Astrocyte (in vitro differentiated cells and primary cell): ENCODE results near the gene SF3B3. TPM values are rescaled to one million over a fixed set of nuclear protein-coding genes. Genes with fewer than 3 reads are reported as not detected.
A peak's percentile ranks its signal among the peaks of the same experiment; 100 is the strongest.

Experiments used
- DNase-seq: peaks from one replicate; pipeline ENCODE4 v3.0.0-alpha.2; 2010; ENCODE audit warnings: low read depth
- FAIRE-seq: peaks from 2 replicates; lab custom pipeline; 2011; peaks lifted over from hg19 to GRCh38; lab: Jason Lieb, UNC
- H2AFZ ChIP-seq: 2 replicates; pipeline ENCODE4 v1.6.0; 2012; ENCODE audit warnings: low read depth, low read length, inconsistent platforms
- H3K27ac ChIP-seq: 2 replicates; pipeline ENCODE4 v1.5.1; 2011; ENCODE audit warnings: low read depth, low read length, inconsistent platforms
- H3K27me3 ChIP-seq: 2 replicates; pipeline ENCODE4 v1.6.0; 2011; ENCODE audit warnings: low read length, inconsistent platforms; ENCODE audit not compliant: insufficient read depth
- H3K36me3 ChIP-seq: 2 replicates; pipeline ENCODE4 v1.5.1; 2011; ENCODE audit warnings: low read length, inconsistent platforms; ENCODE audit not compliant: insufficient read depth
- H3K4me1 ChIP-seq: 2 replicates; pipeline ENCODE4 v1.5.1; 2011; ENCODE audit warnings: low read length, inconsistent platforms; ENCODE audit not compliant: insufficient read depth
- H3K4me2 ChIP-seq: 2 replicates; pipeline ENCODE4 v1.6.0; 2012; ENCODE audit warnings: low read length, inconsistent platforms
- H3K4me3 ChIP-seq: 2 replicates; pipeline ENCODE4 v1.5.1; 2011; ENCODE audit warnings: low read depth, mild to moderate bottlenecking, low read length, inconsistent platforms; ENCODE audit not compliant: insufficient read depth
- H3K79me2 ChIP-seq: 2 replicates; pipeline ENCODE4 v1.6.0; 2012; ENCODE audit warnings: mild to moderate bottlenecking, low read length, inconsistent platforms; ENCODE audit not compliant: insufficient read depth
- H3K9ac ChIP-seq: 2 replicates; pipeline ENCODE4 v1.6.0; 2012; ENCODE audit warnings: mild to moderate bottlenecking, low read length, inconsistent platforms
- H3K9me3 ChIP-seq: 2 replicates; pipeline ENCODE4 v1.5.1; 2012; ENCODE audit warnings: low read depth, mild to moderate bottlenecking, low read length, inconsistent platforms; ENCODE audit not compliant: insufficient read depth
- H4K20me1 ChIP-seq: 2 replicates; pipeline ENCODE4 v1.6.0; 2012; ENCODE audit warnings: low read length, inconsistent platforms; ENCODE audit not compliant: insufficient read depth
- H3K27ac Mint-ChIP-seq: one replicate; pipeline ENCODE4 v1.8.0; 2021; ENCODE audit warnings: mild to moderate bottlenecking, mixed read lengths; ENCODE audit not compliant: unreplicated experiment
- H3K27me3 Mint-ChIP-seq: one replicate; pipeline ENCODE4 v1.8.0; 2021; ENCODE audit warnings: low read depth, mixed read lengths; ENCODE audit not compliant: unreplicated experiment
- H3K36me3 Mint-ChIP-seq: one replicate; pipeline ENCODE4 v1.8.0; 2021; ENCODE audit warnings: low read depth, mixed read lengths; ENCODE audit not compliant: unreplicated experiment
- H3K4me1 Mint-ChIP-seq: one replicate; pipeline ENCODE4 v1.8.0; 2021; ENCODE audit warnings: low read depth, mixed read lengths; ENCODE audit not compliant: unreplicated experiment
- H3K4me3 Mint-ChIP-seq: one replicate; pipeline ENCODE4 v1.8.0; 2021; ENCODE audit warnings: mild to moderate bottlenecking, moderate library complexity, mixed read lengths; ENCODE audit not compliant: unreplicated experiment
- H3K9me3 Mint-ChIP-seq: one replicate; pipeline ENCODE4 v1.8.0; 2021; ENCODE audit warnings: mild to moderate bottlenecking, mixed read lengths; ENCODE audit not compliant: unreplicated experiment
- EZH2 ChIP-seq: IDR thresholded peaks from 2 replicates; pipeline ENCODE4 v1.6.1; 2012; ENCODE audit warnings: mild to moderate bottlenecking, low read length, inconsistent platforms; ENCODE audit not compliant: insufficient read depth
- total RNA-seq: library from RNA; stranded (reverse); gene quantifications from 2 replicates; pipeline ENCODE4 v1.2.1, GENCODE V29; 2021
- TF ChIP-seq, protein P1 (sequence below): IDR thresholded peaks from 2 replicates; pipeline ENCODE4 v1.5.1; 2011; ENCODE audit warnings: low read depth, mild to moderate bottlenecking, inconsistent platforms, low read length, moderate library complexity; ENCODE audit not compliant: insufficient read depth

The SF3B3 gene
- total RNA-seq, 1 donor from 2014 or later: 179 TPM

- peaks cover 3% of the 10 kb centered on the region for H3K79me2 ChIP-seq
- peaks cover 21% of the 10 kb centered on the region for H3K36me3 ChIP-seq
- Mint-ChIP-seq H3K4me3 (peak overlapping the region; percentile 6), H3K27me3 (no peaks in the 10 kb centered on the region), H3K36me3 (peaks cover 15% of the 10 kb centered on the region), H3K9me3 (no peaks in the 10 kb centered on the region), H3K4me1 (peaks cover 47% of the 10 kb centered on the region), H3K27ac (peak overlapping the region; percentile 71)
- H3K9ac ChIP-seq: no peak overlapping the region
- H3K4me1 ChIP-seq: peaks cover 50% of the 10 kb centered on the region
- DNase-seq: peak; percentile 41
- peaks cover 39% of the 10 kb centered on the region for H4K20me1 ChIP-seq
- H3K27me3 ChIP-seq: no peaks in the 10 kb centered on the region
- no peak for FAIRE-seq
- no peak overlapping the region for H3K27ac ChIP-seq
- TF ChIP-seq, protein P1, sequence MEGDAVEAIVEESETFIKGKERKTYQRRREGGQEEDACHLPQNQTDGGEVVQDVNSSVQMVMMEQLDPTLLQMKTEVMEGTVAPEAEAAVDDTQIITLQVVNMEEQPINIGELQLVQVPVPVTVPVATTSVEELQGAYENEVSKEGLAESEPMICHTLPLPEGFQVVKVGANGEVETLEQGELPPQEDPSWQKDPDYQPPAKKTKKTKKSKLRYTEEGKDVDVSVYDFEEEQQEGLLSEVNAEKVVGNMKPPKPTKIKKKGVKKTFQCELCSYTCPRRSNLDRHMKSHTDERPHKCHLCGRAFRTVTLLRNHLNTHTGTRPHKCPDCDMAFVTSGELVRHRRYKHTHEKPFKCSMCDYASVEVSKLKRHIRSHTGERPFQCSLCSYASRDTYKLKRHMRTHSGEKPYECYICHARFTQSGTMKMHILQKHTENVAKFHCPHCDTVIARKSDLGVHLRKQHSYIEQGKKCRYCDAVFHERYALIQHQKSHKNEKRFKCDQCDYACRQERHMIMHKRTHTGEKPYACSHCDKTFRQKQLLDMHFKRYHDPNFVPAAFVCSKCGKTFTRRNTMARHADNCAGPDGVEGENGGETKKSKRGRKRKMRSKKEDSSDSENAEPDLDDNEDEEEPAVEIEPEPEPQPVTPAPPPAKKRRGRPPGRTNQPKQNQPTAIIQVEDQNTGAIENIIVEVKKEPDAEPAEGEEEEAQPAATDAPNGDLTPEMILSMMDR: no peak
- no peak for TF ChIP-seq EZH2
- no peak overlapping the region for H2AFZ ChIP-seq
- peak overlapping the region; percentile 33 for H3K4me2 ChIP-seq
- no peaks in the 10 kb centered on the region for H3K9me3 ChIP-seq
- H3K4me3 ChIP-seq: no peak overlapping the region
These were observed 53.0 kb downstream of the SF3B3 start for GRCh38 chr16:70576431-70577255.

DNA sequence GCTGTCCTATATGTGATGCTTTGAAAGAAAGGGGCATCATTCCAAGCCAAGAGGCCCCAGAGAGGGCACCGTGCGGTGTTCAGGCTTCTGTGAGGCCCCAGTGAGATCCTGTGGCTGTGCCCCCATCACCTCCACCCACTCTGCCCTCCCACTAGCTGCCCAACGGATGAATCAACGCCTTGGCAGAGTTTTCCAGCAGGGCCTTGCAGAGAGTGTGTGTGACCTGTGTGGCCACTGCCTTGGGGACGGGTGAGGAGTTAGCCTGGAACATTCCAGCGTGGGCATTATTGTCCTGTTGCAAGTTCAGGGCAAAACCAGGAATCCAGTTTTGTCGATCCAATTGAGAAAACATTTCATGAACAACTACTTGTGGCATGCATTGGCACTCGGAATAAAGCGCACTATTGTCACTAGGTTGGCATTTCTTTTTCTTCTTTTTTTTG lies 53.7 kb downstream of the SF3B3 start:
- peaks cover 9% of the 10 kb centered on the region for H3K36me3 Mint-ChIP-seq
- H3K4me1 Mint-ChIP-seq: peaks cover 40% of the 10 kb centered on the region
- H2AFZ ChIP-seq: no peak overlapping the region
- no peaks in the 10 kb centered on the region for H3K27me3 ChIP-seq
- H3K27ac Mint-ChIP-seq: peak overlapping the region; percentile 50
- peaks cover 3% of the 10 kb centered on the region for H3K79me2 ChIP-seq
- H3K4me3 Mint-ChIP-seq: peak overlapping the region; percentile 6
- H4K20me1 ChIP-seq: peaks cover 33% of the 10 kb centered on the region
- H3K4me2 ChIP-seq: peak overlapping the region; percentile 33
- peaks cover 15% of the 10 kb centered on the region for H3K36me3 ChIP-seq
- peaks cover 44% of the 10 kb centered on the region for H3K4me1 ChIP-seq
- H3K9me3 ChIP-seq: no peaks in the 10 kb centered on the region
- no peaks in the 10 kb centered on the region for H3K9me3 Mint-ChIP-seq
- no peaks in the 10 kb centered on the region for H3K27me3 Mint-ChIP-seq
- DNase-seq (peak; percentile 71), FAIRE-seq (no peak)
- no peak overlapping the region for H3K27ac ChIP-seq
- H3K4me3 ChIP-seq: no peak overlapping the region
- no peak for TF ChIP-seq EZH2
- TF ChIP-seq, protein P1: no peak
- no peak overlapping the region for H3K9ac ChIP-seq

- no peak for FAIRE-seq
- peaks cover 6% of the 10 kb centered on the region for H3K27me3 Mint-ChIP-seq
- no peak overlapping the region for H2AFZ ChIP-seq
- TF ChIP-seq, protein P1: no peak
- no peak for TF ChIP-seq EZH2
- H3K4me3 ChIP-seq: no peak overlapping the region
- H3K27ac ChIP-seq: no peak overlapping the region
- H3K27me3 ChIP-seq: no peaks in the 10 kb centered on the region
- no peak overlapping the region for H3K9ac ChIP-seq
- peaks cover 33% of the 10 kb centered on the region for H3K4me1 Mint-ChIP-seq
- H3K79me2 ChIP-seq: peaks cover 3% of the 10 kb centered on the region
- peaks cover 36% of the 10 kb centered on the region for H3K4me1 ChIP-seq
- H3K9me3 ChIP-seq: no peaks in the 10 kb centered on the region
- peaks cover 6% of the 10 kb centered on the region for H3K36me3 Mint-ChIP-seq
- no peak overlapping the region for H3K4me2 ChIP-seq
- peaks cover 26% of the 10 kb centered on the region for H4K20me1 ChIP-seq
- H3K36me3 ChIP-seq: peaks cover 7% of the 10 kb centered on the region
- H3K9me3 Mint-ChIP-seq: no peaks in the 10 kb centered on the region
- peak overlapping the region; percentile 66 for H3K27ac Mint-ChIP-seq
- DNase-seq: no peak
- no peak overlapping the region for H3K4me3 Mint-ChIP-seq
These were observed 54.4 kb downstream of the SF3B3 start for GRCh38 chr16:70578035-70578434.
